Astrocyte of the cerebellum (primary cell): ENCODE data around the gene ERBIN.
"Not testable (repeated sequence)": the region's sequence is repeated elsewhere in the genome, so short reads cannot be mapped to it uniquely, and the experiment has no call there.

Experiments used
- DNase-seq: peaks from one replicate; pipeline ENCODE4 v3.0.0-alpha.2; 2011; ENCODE audit warnings: low read depth
- H3K4me3 ChIP-seq: 2 replicates; pipeline ENCODE4 v1.5.1; 2011; ENCODE audit warnings: mild to moderate bottlenecking, low read depth, low read length, moderate library complexity
- CTCF ChIP-seq: IDR thresholded peaks from 2 replicates; pipeline ENCODE4 v1.5.1; 2012; ENCODE audit warnings: low read length, low read depth, moderate library complexity, mild to moderate bottlenecking; ENCODE audit errors: missing control alignments
- in situ Hi-C: cut with HindIII; loops from 2 replicates; pipeline ENCODE4 v1.10.0; 2017; ENCODE audit warnings: low sequenced_read_pairs

ERBIN gene

GRCh38 chr5:66039701-66040100, 113.3 kb downstream of the ERBIN start:
- no peak overlapping the region for H3K4me3 ChIP-seq
- in situ Hi-C loops = no loop called here
- no peak for DNase-seq
- TF ChIP-seq CTCF = no peak

- in situ Hi-C loops = no loop called here
- H3K4me3 ChIP-seq = no peak overlapping the region
- TF ChIP-seq CTCF = no peak
- no peak for DNase-seq
Measured at GRCh38 chr5:66041627-66042026, 115.3 kb downstream of the ERBIN start.

- DNase-seq = no peak
- TF ChIP-seq CTCF = no peak
- in situ Hi-C loops = no loop called here
- H3K4me3 ChIP-seq = no peak overlapping the region
Measured at GRCh38 chr5:66057239-66057638, 130.9 kb downstream of the ERBIN start.

GRCh38 chr5:66061320-66061719, 134.9 kb downstream of the ERBIN start:
- H3K4me3 ChIP-seq, DNase-seq, in situ Hi-C loops: not testable (repeated sequence)

GRCh38 chr5:66063061-66063460, 136.7 kb downstream of the ERBIN start:
- in situ Hi-C loops, H3K4me3 ChIP-seq, DNase-seq: not testable (repeated sequence)

GRCh38 chr5:66066826-66067225, 140.5 kb downstream of the ERBIN start:
- no peak overlapping the region for H3K4me3 ChIP-seq
- no peak for DNase-seq
- in situ Hi-C loops = no loop called here
- no peak for TF ChIP-seq CTCF

- no peak overlapping the region for H3K4me3 ChIP-seq
- TF ChIP-seq CTCF = no peak
- DNase-seq = no peak
- in situ Hi-C loops = no loop called here
Measured at GRCh38 chr5:66072031-66072430, 145.7 kb downstream of the ERBIN start.

- in situ Hi-C loops = no loop called here
- DNase-seq = no peak
- H3K4me3 ChIP-seq = no peak overlapping the region
- no peak for TF ChIP-seq CTCF
Measured at GRCh38 chr5:66074901-66075300, 148.5 kb downstream of the ERBIN start.
